ENCODE results near the gene ITGA2B. TPM values are rescaled to one million over a fixed set of nuclear protein-coding genes. Genes with fewer than 3 reads are reported as not detected.

ITGA2B gene
- total and polyA plus RNA-seq, 4 donors: 1.4 to 9.2 (median 4.2) TPM

DNA sequence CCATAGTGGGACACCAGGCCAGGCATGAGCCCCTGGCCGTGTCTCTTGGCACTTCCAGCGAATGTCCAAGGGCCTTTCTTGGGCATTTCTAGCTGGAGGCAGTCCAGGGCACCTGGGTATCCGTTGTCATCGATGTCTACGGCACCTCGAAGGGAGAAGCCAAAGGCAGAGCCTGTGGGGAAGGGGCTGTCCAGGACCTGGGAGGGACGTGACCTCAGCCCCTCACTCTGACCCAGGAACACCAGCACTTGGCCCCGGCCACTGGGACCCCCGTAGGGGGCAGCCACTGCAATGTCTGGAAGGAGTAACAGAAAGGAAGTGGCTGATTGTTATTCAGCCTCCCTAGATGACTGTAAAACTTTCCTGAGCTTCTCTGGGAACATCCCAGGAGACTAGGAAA is 8.7 kb downstream of the ITGA2B start:
- no peak for DNase-seq
- Histone ChIP-seq H3K9me3 (ENCODE audit: control insufficient read depth in 4 of 4, insufficient read depth in 3 of 4, low read length in 3 of 4) (no peaks in the 10 kb centered on the region), H3K9ac (ENCODE audit: insufficient read depth in 1 of 2, low read length in 2 of 2) (no peak overlapping the region), H3K27me3 (ENCODE audit: control insufficient read depth in 3 of 3, insufficient read depth in 3 of 3, low read length in 2 of 3) (peaks cover 0 to 21% (median 3%) of the 10 kb centered on the region in 3 donors), H3K4me3 (no peak overlapping the region), H3K4me1 (ENCODE audit: control insufficient read depth in 5 of 5, insufficient read depth in 5 of 5, low read length in 5 of 5) (peaks cover 0 to 24% (median 7%) of the 10 kb centered on the region in 5 donors), H3K27ac (ENCODE audit: low read depth in 1 of 2, low read length in 1 of 2) (no peak overlapping the region), H3K36me3 (ENCODE audit: control insufficient read depth in 4 of 4, insufficient read depth in 4 of 4, low read length in 4 of 4) (no peaks in the 10 kb centered on the region)
- ATAC-seq (ENCODE audit: insufficient read depth, low FRiP score): no peak
- TF ChIP-seq, protein P1, sequence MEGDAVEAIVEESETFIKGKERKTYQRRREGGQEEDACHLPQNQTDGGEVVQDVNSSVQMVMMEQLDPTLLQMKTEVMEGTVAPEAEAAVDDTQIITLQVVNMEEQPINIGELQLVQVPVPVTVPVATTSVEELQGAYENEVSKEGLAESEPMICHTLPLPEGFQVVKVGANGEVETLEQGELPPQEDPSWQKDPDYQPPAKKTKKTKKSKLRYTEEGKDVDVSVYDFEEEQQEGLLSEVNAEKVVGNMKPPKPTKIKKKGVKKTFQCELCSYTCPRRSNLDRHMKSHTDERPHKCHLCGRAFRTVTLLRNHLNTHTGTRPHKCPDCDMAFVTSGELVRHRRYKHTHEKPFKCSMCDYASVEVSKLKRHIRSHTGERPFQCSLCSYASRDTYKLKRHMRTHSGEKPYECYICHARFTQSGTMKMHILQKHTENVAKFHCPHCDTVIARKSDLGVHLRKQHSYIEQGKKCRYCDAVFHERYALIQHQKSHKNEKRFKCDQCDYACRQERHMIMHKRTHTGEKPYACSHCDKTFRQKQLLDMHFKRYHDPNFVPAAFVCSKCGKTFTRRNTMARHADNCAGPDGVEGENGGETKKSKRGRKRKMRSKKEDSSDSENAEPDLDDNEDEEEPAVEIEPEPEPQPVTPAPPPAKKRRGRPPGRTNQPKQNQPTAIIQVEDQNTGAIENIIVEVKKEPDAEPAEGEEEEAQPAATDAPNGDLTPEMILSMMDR (IDR thresholded peaks at IDR 0.05; ENCODE audit: control extremely low read depth, extremely low read depth): no peak
- 81 to 84% methylated on average over 9 of the region's 9 CpGs for whole genome bisulfite sequencing, 2 donors

DNA sequence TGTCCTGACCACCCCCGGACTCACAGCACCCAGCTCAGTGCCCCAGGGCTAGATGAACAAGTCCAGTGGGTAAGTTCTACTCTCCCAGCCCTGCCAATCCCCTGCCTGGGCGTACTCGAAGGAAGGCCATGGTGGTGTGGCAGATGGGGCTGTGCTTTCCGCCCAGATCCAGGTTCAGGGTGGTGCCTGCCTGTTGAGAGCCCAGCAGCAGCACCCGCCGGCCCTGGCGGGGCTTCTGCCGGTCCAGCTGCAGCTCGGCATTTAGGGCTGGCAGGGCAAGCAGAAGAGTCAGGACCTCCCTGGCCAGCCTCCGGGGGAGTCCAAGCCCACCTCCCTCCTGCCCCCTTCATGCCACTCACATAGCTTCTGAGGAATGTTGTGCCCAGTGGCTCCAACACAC is 9.6 kb downstream of the ITGA2B start:
- H3K9ac ChIP-seq (ENCODE audit: insufficient read depth in 1 of 2, low read length in 2 of 2): no peak overlapping the region
- H3K36me3 ChIP-seq (ENCODE audit: control insufficient read depth in 4 of 4, insufficient read depth in 4 of 4, low read length in 4 of 4): no peaks in the 10 kb centered on the region
- peaks cover 0 to 21% (median 3%) of the 10 kb centered on the region in 3 donors for H3K27me3 ChIP-seq (ENCODE audit: control insufficient read depth in 3 of 3, insufficient read depth in 3 of 3, low read length in 2 of 3)
- ATAC-seq (ENCODE audit: insufficient read depth, low FRiP score): no peak
- H3K9me3 ChIP-seq (ENCODE audit: control insufficient read depth in 4 of 4, insufficient read depth in 3 of 4, low read length in 3 of 4): no peaks in the 10 kb centered on the region
- no peak for DNase-seq
- H3K27ac ChIP-seq (ENCODE audit: low read depth in 1 of 2, low read length in 1 of 2): no peak overlapping the region
- peaks cover 0 to 18% (median 4%) of the 10 kb centered on the region in 5 donors for H3K4me1 ChIP-seq (ENCODE audit: control insufficient read depth in 5 of 5, insufficient read depth in 5 of 5, low read length in 5 of 5)
- no peak overlapping the region for H3K4me3 ChIP-seq
- TF ChIP-seq, protein P1 (IDR thresholded peaks at IDR 0.05; ENCODE audit: control extremely low read depth, extremely low read depth): no peak
- 91 to 96% methylated on average over 10 of the region's 10 CpGs for WGBS, 2 donors

DNA sequence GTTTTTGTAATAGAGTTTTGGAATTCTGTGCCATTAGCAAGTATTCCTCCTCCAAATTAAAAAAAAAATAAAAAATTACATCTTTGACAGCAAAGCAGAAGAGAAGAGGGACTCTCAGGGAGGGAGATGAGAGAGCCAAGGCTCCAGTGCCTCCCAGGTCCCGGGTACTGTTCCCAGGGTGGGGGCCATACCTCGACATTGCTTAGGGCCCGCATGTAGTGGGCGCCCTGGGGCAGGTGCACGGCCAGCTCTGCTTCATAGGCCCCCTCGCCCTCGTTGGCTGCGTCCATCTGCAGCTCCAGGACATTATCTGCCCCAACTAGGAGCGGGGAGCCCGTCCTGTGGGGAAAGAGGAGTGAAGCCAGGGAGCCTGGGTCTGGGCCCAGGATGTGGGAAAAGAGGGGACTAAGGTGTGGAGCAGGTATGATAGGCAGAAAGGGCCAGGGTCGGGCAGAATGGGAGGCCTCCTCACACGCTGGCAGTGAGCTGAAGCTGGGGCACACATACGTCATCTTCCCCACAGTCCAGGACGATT is 11.2 kb downstream of the ITGA2B start:
- H3K9me3 ChIP-seq (ENCODE audit: control insufficient read depth in 4 of 4, insufficient read depth in 3 of 4, low read length in 3 of 4): no peaks in the 10 kb centered on the region
- peaks cover 0 to 10% (median 0%) of the 10 kb centered on the region in 3 donors for H3K27me3 ChIP-seq (ENCODE audit: control insufficient read depth in 3 of 3, insufficient read depth in 3 of 3, low read length in 2 of 3)
- DNase-seq: no peak
- TF ChIP-seq, protein P1 (IDR thresholded peaks at IDR 0.05; ENCODE audit: control extremely low read depth, extremely low read depth): no peak
- H3K9ac ChIP-seq (ENCODE audit: insufficient read depth in 1 of 2, low read length in 2 of 2): no peak overlapping the region
- no peaks in the 10 kb centered on the region for H3K36me3 ChIP-seq (ENCODE audit: control insufficient read depth in 4 of 4, insufficient read depth in 4 of 4, low read length in 4 of 4)
- peaks cover 0 to 16% (median 7%) of the 10 kb centered on the region in 5 donors for H3K4me1 ChIP-seq (ENCODE audit: control insufficient read depth in 5 of 5, insufficient read depth in 5 of 5, low read length in 5 of 5)
- H3K27ac ChIP-seq (ENCODE audit: low read depth in 1 of 2, low read length in 1 of 2): no peak overlapping the region
- no peak overlapping the region for H3K4me3 ChIP-seq
- whole genome bisulfite sequencing, 2 donors: 86 to 90% methylated on average over 14 of the region's 14 CpGs
- ATAC-seq (ENCODE audit: insufficient read depth, low FRiP score): no peak

DNA sequence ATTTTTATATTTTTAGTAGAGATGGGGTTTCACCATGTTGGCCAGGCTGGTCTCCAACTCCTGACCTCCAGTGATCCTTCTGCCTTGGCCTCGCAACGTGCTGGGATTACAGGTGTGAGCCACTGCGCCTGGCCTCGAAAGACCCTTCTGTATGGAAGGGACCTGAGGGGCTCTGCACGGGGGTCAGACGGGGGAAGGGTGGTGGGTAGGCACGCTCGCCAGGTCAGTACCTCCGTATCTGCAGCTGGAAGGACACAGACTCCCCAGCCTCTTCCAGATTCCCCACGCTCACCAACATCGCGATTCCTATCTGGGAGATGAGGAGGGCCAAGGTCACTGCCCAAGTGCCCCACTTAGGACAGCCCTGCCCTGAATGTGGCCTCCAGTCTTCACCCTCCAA is 12.7 kb downstream of the ITGA2B start:
- Histone ChIP-seq H3K4me1 (ENCODE audit: control insufficient read depth in 5 of 5, insufficient read depth in 5 of 5, low read length in 5 of 5) (peaks cover 0 to 16% (median 7%) of the 10 kb centered on the region in 5 donors), H3K9ac (ENCODE audit: insufficient read depth in 1 of 2, low read length in 2 of 2) (no peak overlapping the region), H3K27me3 (ENCODE audit: control insufficient read depth in 3 of 3, insufficient read depth in 3 of 3, low read length in 2 of 3) (peaks cover 0 to 3% (median 0%) of the 10 kb centered on the region in 3 donors), H3K9me3 (ENCODE audit: control insufficient read depth in 4 of 4, insufficient read depth in 3 of 4, low read length in 3 of 4) (no peaks in the 10 kb centered on the region), H3K36me3 (ENCODE audit: control insufficient read depth in 4 of 4, insufficient read depth in 4 of 4, low read length in 4 of 4) (no peaks in the 10 kb centered on the region), H3K4me3 (no peak overlapping the region), H3K27ac (ENCODE audit: low read depth in 1 of 2, low read length in 1 of 2) (no peak overlapping the region)
- DNase-seq (no peak), ATAC-seq (ENCODE audit: insufficient read depth, low FRiP score) (no peak)
- TF ChIP-seq, protein P1 (IDR thresholded peaks at IDR 0.05; ENCODE audit: control extremely low read depth, extremely low read depth): no peak
- 85 to 92% methylated on average over 12 of the region's 12 CpGs for WGBS, 2 donors
